Renal cortical epithelial cell (primary cell): Measurements from ENCODE around the gene AMBP. TPM values are rescaled to one million over a fixed set of nuclear protein-coding genes. Genes with fewer than 3 reads are reported as not detected.

Source experiments
- total RNA-seq: library from RNA; depleted of rRNA; stranded (reverse); fragments of >200 nt; gene quantifications from 2 replicates; pipeline ENCODE4 v1.2.3, GENCODE V29; 2014

The AMBP gene
- total RNA-seq, 1 donor from 2014 or later: 9.4 TPM

Other genes starting within 250 kb of the AMBP start
- 3.5 and 30.6 TPM in 2 replicates for gene ZNF618, start 202.0 kb downstream of the AMBP start, total RNA-seq
- gene KIF12, start 21.0 kb upstream of the AMBP start, total RNA-seq: 12.3 and 40.1 TPM in 2 replicates
- 4.3 and 48.4 TPM in 2 replicates for gene COL27A1, start 77.2 kb upstream of the AMBP start, total RNA-seq
- not detected in 2 replicates for gene ORM1, start 244.8 kb upstream of the AMBP start, total RNA-seq